GM12872 (cell line): ENCODE measurements around the gene EXOC3.

Source experiments
- CTCF ChIP-seq: IDR thresholded peaks from 3 replicates; pipeline ENCODE4 v1.5.1; 2011; ENCODE audit warnings: low read depth, mild to moderate bottlenecking, low read length, moderate library complexity; ENCODE audit not compliant: insufficient read depth

Gene EXOC3

GRCh38 chr5:435156-435790, 7.7 kb upstream of the EXOC3 start:
- no peak for TF ChIP-seq CTCF

- TF ChIP-seq CTCF = peak; percentile 43; the same call in 2 of the 3 replicates
Measured at GRCh38 chr5:435961-436640, 6.9 kb upstream of the EXOC3 start.

- no peak for TF ChIP-seq CTCF
Measured at GRCh38 chr5:436641-436975, 6.4 kb upstream of the EXOC3 start.

- TF ChIP-seq CTCF = no peak
Measured at GRCh38 chr5:437281-437771, 5.7 kb upstream of the EXOC3 start.

- no peak for TF ChIP-seq CTCF
Measured at GRCh38 chr5:438481-438981, 4.4 kb upstream of the EXOC3 start.

GRCh38 chr5:439181-439580, 3.8 kb upstream of the EXOC3 start:
- no peak for TF ChIP-seq CTCF

- TF ChIP-seq CTCF = no peak
Measured at GRCh38 chr5:439636-440035, 3.3 kb upstream of the EXOC3 start.
